Gastrocnemius medialis (tissue), 4 donors: ENCODE results near the gene PBX3.

ENCODE experiments used
- CTCF ChIP-seq, 5 experiments: fragments of 450-650 bp in 3 of 5; fragments of 200-600 bp in 2 of 5; sonication (generic) in 2 of 5; IDR thresholded peaks in 4 of 5; conservative IDR thresholded peaks in 1 of 5; 1 replicate in 4 of 5; 2 replicates in 1 of 5; pipeline ENCODE4 v1.5.1; 2016 to 2019; ENCODE audit warnings: antibody characterized with exemption in 5 of 5, mild to moderate bottlenecking in 3 of 5, moderate library complexity in 3 of 5
- POLR2A ChIP-seq, 2 donors: fragments of 450-650 bp; IDR thresholded peaks; one replicate each; pipeline ENCODE4 v1.6.1; 2017; ENCODE audit warnings: antibody characterized with exemption in 2 of 2, mild to moderate bottlenecking in 2 of 2, moderate library complexity in 2 of 2

GRCh38 chr9:125926936-125927335, 179.8 kb downstream of the PBX3 start:
- TF ChIP-seq CTCF (IDR thresholded peaks at IDR 0.05 in 4 of 5, conservative IDR thresholded peaks at IDR 0.05 in 1 of 5) (no peak), POLR2A (IDR thresholded peaks at IDR 0.05) (no peak)
